Measurements from ENCODE around the gene WDR62. TPM values are rescaled to one million over a fixed set of nuclear protein-coding genes. Genes with fewer than 3 reads are reported as not detected.
"Not testable (repeated sequence)": the region's sequence is repeated elsewhere in the genome, so short reads cannot be mapped to it uniquely, and the experiment has no call there.

The WDR62 gene
- total and polyA plus RNA-seq, 5 experiments from 2014 or later: 0.13 to 2.5 (median 1.1) TPM; not detected in 1

DNA sequence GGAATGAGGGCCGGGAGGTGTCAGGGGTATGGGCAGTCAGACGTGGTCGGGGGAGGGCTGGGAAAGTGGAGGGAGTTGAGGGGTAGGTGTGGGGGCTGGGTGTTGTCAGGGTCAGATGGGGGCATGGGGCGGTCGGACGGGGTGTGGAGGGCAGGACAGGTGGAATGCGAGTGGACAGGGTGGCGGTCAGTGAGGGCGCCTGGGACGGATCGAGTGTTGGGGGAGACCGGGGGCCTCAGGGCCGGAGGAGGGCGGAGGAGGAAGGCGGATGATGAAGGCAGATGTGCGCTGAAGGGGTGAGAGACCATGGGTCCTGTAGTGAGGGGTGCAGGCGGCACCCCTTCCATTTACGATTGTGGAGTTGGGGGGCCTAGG is 66.3 kb downstream of the WDR62 start:
- peaks cover 0 to 73% (median 14%) of the 10 kb centered on the region in 3 donors for H3K36me3 Mint-ChIP-seq
- H3K27ac Mint-ChIP-seq: no peak overlapping the region
- H3K4me1 Mint-ChIP-seq: peaks cover 12 to 34% (median 25%) of the 10 kb centered on the region in 4 donors
- DNase-seq (no peak), ATAC-seq (no peak)
- no peaks in the 10 kb centered on the region for H3K27me3 Mint-ChIP-seq
- H3K9me3 Mint-ChIP-seq: no peaks in the 10 kb centered on the region
- H3K4me3 Mint-ChIP-seq: no peak overlapping the region
- POLR2A ChIA-PET: interaction anchor here (0.6 kb wide), 1 partner anchor 22 kb away, joined by 3 read pairs; no protein-coding TSS in a partner anchor

DNA sequence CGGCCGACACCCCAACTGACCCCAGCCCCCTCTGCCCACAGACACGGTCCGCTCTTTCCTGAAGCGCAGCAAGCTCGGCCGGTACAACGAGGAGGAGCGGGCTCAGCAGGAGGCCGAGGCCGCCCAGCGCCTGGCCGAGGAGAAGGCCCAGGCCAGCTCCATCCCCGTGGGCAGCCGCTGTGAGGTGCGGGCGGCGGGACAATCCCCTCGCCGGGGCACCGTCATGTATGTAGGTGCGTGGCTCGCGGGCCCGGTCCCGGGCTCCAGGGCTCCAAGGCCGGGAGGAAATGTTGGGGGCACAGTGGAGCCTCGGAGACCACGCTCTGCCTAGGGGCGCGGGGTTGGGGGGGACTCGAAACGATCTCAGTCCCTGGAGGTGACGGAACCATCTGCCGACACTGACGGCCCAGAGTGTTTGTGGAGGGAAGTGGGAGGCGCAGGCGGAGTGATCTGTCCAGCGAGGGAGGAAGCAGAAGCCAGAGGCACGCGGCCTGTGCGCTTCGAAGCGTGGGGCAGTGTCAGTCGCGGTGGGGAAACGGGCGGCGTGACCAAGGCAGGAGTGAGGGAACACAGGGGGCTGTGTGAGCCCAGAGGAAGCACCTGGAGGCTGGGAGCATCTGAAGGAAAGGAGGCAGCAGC is 66.9 kb downstream of the WDR62 start:
- ATAC-seq (no peak), DNase-seq (no peak)
- Mint-ChIP-seq H3K27ac (no peak overlapping the region), H3K4me1 (peaks cover 7 to 28% (median 19%) of the 10 kb centered on the region in 4 donors), H3K4me3 (no peak overlapping the region), H3K27me3 (no peaks in the 10 kb centered on the region), H3K36me3 (peaks cover 0 to 74% (median 14%) of the 10 kb centered on the region in 3 donors), H3K9me3 (no peaks in the 10 kb centered on the region)
- POLR2A ChIA-PET: no interaction called here

DNA sequence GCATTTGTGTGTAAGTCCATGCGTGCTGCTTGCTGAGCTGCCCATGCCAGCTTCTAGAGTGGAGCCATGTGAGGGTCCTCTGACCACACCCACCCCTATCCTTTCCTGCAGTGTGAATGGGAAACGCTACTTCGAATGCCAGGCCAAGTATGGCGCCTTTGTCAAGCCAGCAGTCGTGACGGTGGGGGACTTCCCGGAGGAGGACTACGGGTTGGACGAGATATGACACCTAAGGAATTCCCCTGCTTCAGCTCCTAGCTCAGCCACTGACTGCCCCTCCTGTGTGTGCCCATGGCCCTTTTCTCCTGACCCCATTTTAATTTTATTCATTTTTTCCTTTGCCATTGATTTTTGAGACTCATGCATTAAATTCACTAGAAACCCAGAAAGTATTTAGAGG is 70.9 kb downstream of the WDR62 start:
- DNase-seq (no peak), ATAC-seq (no peak)
- no peak overlapping the region for H3K4me3 Mint-ChIP-seq
- peak overlapping the region in 3 of 10 donors; percentile 8 to 78 (median 57) for H3K27ac Mint-ChIP-seq
- no peaks in the 10 kb centered on the region for H3K9me3 Mint-ChIP-seq
- POLR2A ChIA-PET: interaction anchor here (1.3 to 5.1 kb wide), 2 partner anchors 11 to 15 kb away, joined by 4 to 42 read pairs; partner anchors contain the start of genes CAPNS1, POLR2I and TBCB
- H3K4me1 Mint-ChIP-seq: peaks cover 2 to 19% (median 14%) of the 10 kb centered on the region in 4 donors
- H3K27me3 Mint-ChIP-seq: no peaks in the 10 kb centered on the region
- H3K36me3 Mint-ChIP-seq: peaks cover 0 to 47% (median 5%) of the 10 kb centered on the region in 3 donors

DNA sequence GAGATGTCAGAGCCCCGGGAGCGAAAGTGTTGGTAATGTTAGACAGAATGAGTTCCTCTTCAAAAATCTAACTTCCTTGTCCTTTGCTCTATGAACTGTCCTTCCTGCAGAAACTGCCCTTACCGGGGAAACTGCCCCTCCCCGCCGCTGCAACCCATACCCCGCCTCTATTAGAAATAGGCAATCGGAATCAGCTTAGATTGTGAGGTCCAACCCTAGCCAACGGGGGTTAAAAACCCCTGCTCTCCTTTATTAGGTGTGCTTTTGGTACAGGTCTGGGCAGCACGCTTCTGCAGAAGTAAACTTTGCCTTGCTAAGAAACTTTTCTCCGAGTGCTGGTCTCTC is 73.7 kb downstream of the WDR62 start:
- H3K4me3 Mint-ChIP-seq: peak overlapping the region; percentile 83 to 93 (median 90)
- peaks cover 0 to 28% (median 0%) of the 10 kb centered on the region in 3 donors for H3K36me3 Mint-ChIP-seq
- H3K27me3 Mint-ChIP-seq: no peaks in the 10 kb centered on the region
- DNase-seq: no peak
- peak overlapping the region; percentile 60 to 95 (median 91) for H3K27ac Mint-ChIP-seq
- POLR2A ChIA-PET: interaction anchor here (0.7 to 5.1 kb wide), 9 partner anchors 12 to 380 kb away, joined by 3 to 42 read pairs (median 4); partner anchors contain the start of genes CAPNS1, LIN37, POLR2I and TBCB
- ATAC-seq: peak in 1 of 2 donors; percentile 18
- H3K4me1 Mint-ChIP-seq: peaks cover 2 to 41% (median 16%) of the 10 kb centered on the region in 4 donors
- no peaks in the 10 kb centered on the region for H3K9me3 Mint-ChIP-seq

DNA sequence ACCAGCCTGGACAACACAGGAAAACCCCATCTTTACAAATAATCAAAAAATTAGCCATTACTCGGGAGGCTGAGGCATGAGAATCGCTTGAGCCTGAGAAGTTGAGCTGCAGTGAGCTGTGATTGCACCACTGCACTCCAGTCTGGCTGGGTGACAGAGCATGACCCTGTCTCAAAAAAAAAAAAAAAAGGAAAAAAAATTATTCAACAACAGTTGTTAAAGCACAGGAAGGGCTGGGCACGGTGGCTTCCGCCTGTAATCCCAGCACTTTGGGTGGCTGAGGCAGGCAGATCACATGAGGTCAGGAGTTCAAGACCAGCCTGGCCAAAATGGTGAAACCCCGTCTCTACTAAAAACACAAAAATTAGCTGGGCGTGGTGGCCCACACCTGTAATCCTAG is 76.5 kb downstream of the WDR62 start:
- H3K27me3 Mint-ChIP-seq, DNase-seq, POLR2A ChIA-PET, H3K9me3 Mint-ChIP-seq, ATAC-seq, H3K36me3 Mint-ChIP-seq: not testable (repeated sequence)
- Mint-ChIP-seq H3K27ac (peak overlapping the region in 2 of 10 donors; percentile 36 to 69), H3K4me1 (peaks cover 2 to 44% (median 16%) of the 10 kb centered on the region in 4 donors), H3K4me3 (peak overlapping the region in 1 of 10 donors; percentile 24)

DNA sequence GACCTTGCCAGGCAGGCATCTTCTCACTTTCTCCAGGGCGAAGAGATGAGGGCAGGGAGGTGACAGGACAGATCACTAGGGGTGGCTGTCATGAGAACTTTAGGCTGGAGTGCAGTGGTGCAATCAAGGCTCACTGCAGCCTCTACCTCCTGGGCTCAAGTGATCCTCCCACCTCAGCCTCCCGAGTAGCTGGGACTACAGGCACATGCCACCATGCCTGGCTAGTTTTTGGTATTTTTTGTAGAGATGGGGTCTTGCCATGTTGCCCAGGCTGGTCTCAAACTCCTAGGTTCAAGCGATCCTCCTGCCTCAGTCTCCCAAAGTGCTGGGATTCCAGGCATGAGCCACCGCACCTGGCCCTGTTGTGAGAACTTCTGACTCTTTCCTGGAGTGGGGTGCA is 80.2 kb downstream of the WDR62 start:
- H3K4me1 Mint-ChIP-seq: peaks cover 0 to 37% (median 4%) of the 10 kb centered on the region in 4 donors
- H3K27me3 Mint-ChIP-seq, H3K36me3 Mint-ChIP-seq, DNase-seq, POLR2A ChIA-PET, ATAC-seq, H3K4me3 Mint-ChIP-seq, H3K27ac Mint-ChIP-seq, H3K9me3 Mint-ChIP-seq: not testable (repeated sequence)

DNA sequence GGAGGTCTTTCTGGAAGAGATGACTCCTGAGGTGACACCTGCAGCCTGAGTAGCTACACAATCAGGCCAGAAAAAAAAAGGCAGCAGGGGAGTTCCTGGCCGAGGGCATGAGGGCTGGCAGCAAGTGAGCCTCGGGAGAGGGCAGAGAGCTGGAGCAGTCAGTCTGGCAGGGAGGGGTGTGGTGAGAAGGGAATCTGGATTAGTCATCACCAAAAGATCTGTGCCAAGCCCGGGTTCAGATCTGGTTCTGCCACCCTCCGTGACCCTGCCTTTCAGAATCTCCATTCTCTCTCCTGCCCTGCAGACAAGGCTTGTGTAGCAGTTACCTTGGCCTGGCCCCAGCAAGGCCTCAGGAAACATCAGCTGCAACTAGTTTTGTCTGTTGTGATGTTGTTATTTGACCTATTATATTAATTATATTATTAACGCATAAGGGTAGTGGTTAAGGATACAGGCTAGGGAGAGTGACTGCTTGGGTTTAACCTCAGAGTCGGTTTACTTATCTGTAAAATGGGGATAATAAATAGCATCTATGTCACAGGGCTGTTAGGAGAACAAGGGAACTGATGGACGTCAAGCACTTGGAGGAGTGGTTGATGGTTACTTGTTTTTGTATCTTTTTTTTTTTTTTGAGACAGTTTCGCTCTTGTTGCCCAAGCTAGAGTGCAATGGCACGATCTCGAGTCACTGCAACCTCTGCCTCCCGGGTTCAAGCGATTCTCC is 82.4 kb downstream of the WDR62 start:
- ATAC-seq (no peak), DNase-seq (no peak)
- Mint-ChIP-seq H3K4me1 (peaks cover 10 to 32% (median 16%) of the 10 kb centered on the region in 4 donors), H3K4me3 (no peak overlapping the region), H3K27ac (peak overlapping the region in 3 of 10 donors; percentile 1 to 23 (median 7)), H3K36me3 (peaks cover 0 to 10% (median 5%) of the 10 kb centered on the region in 3 donors), H3K27me3 (no peaks in the 10 kb centered on the region), H3K9me3 (peaks cover 0 to 2% (median 0%) of the 10 kb centered on the region in 9 donors)
- POLR2A ChIA-PET: interaction anchor here (1.0 to 2.1 kb wide), 3 partner anchors 13 to 206 kb away, joined by 3 to 5 read pairs (median 4); partner anchors contain the start of gene TBCB

DNA sequence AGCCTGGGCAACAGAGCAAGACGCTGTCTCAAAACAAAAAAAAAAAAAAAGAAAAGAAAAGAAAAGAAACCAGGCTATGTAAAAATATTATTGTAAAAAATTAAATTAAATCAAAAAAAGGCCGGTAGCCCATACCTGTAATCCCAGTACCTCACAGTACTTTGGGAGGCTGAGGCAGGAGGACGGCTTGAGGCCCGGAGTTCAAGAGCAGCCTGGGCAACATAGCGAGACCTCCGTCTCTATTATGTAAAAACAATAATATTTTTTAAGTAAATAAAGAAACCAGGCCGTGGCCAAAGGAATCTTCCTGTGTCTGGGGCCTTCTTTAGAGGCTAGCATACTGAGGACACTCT is 84.4 kb downstream of the WDR62 start:
- no peak for ATAC-seq
- no peaks in the 10 kb centered on the region for H3K27me3 Mint-ChIP-seq
- peaks cover 12 to 22% (median 19%) of the 10 kb centered on the region in 4 donors for H3K4me1 Mint-ChIP-seq
- H3K4me3 Mint-ChIP-seq: peak overlapping the region; percentile 92 to 96 (median 95)
- peak overlapping the region; percentile 82 to 97 (median 95) for H3K27ac Mint-ChIP-seq
- POLR2A ChIA-PET: interaction anchor here (0.7 to 2.2 kb wide), 7 partner anchors 9 to 389 kb away, joined by 3 to 23 read pairs (median 4); partner anchors contain the start of genes POLR2I, TBCB, THAP8 and ZNF146
- DNase-seq: no peak
- H3K9me3 Mint-ChIP-seq: peaks cover 0 to 2% (median 0%) of the 10 kb centered on the region in 9 donors
- H3K36me3 Mint-ChIP-seq: peaks cover 0 to 23% (median 12%) of the 10 kb centered on the region in 3 donors

DNA sequence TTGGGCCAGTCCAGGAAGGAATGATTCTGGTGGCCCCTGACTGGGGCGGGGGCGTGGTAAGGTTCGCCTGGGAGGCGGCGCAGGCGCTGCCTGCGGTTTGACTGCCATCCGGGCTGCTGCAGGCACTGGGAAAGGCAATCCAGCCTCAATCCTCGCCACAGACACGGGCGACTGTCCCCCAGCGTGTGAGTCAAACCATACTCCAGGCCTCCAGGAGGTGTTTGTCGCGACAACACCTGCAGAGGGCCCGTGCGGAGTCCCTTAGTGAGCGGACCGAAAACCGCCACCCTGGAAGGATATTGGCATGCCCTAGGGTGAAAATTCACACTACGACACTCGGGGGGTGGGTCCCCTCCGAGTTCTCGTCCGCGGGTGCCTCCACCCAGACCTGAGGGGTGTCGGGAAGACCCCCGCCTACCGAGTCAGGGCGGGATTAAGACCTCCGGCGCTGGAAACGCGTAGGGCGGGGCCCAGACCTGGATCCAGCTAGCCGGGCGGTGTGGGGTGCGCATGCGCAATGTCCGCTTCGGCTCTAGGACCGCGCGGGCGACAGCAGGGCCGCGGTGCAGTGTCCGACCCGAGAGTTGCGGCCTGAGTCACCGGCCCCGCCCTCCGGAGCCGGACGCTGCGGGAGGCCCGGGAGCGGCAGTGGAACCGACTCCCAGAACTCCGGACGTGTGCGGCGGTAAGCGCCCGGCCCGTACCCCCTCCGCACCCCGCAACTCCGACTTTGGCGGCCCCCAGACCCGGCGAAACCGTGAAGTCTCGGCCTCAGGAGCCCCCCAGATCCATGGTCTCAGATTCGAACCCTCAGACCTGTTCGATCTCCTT is 85.0 kb downstream of the WDR62 start, which contains the start of gene CAPNS1:
Gene CAPNS1 (plus strand): TSS at position 594 of the 831 bp plus-strand sequence. CDS start 946 bp downstream, outside the sequence.
- H3K27ac Mint-ChIP-seq: peak within 1 kb of the TSS; percentile 82 to 97 (median 95)
- peak within 1 kb of the TSS; percentile 92 to 96 (median 95) for H3K4me3 Mint-ChIP-seq
- DNase-seq (peak; percentile 86 to 95 (median 90)), ATAC-seq (peak; percentile 67 to 70)
- peaks cover 0 to 26% (median 12%) of the 10 kb centered on the region in 3 donors for H3K36me3 Mint-ChIP-seq
- H3K9me3 Mint-ChIP-seq: peaks cover 0 to 2% (median 0%) of the 10 kb centered on the region in 9 donors
- POLR2A ChIA-PET: interaction anchor here (0.7 to 2.2 kb wide), 7 partner anchors 12 to 388 kb away, joined by 3 to 23 read pairs (median 4); partner anchors contain the start of genes POLR2I, TBCB, THAP8 and ZNF146
- no peaks in the 10 kb centered on the region for H3K27me3 Mint-ChIP-seq
- H3K4me1 Mint-ChIP-seq: peaks cover 12 to 22% (median 19%) of the 10 kb centered on the region in 4 donors

DNA sequence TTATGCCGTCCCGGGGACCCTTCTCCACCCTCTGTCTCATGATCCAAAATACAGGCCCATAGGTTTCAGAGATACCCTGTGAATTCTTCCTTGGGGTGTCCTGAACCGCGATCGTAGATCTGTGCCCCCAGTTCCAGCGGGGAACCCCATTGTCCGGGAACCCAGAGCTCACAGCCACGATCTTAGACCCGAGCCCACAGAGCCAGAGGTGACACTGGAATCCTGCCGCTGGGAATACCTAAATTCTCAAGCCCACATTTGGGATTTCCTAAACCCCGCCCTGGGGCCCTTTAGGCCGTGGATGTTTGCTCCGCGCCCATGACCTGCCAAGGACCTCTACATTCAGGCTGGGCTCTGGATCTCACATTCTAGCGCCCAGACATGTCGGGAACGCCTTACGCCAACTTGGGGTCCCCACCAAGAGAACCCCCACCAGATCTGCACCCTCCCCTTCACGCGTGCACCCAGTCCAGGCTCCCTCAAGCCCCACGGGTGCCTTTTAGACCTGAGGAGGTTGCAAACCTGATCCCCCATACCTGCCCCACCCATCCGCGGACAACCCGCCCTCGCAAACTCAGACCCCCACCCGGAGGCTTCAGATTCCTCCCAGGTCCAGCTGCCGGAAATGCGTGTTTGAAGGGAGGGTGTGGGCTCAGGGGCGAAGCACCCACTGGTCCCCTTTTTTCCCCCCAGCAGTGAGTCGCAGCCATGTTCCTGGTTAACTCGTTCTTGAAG is 85.8 kb downstream of the WDR62 start:
- H3K27me3 Mint-ChIP-seq: no peaks in the 10 kb centered on the region
- H3K4me1 Mint-ChIP-seq: peaks cover 12 to 22% (median 19%) of the 10 kb centered on the region in 4 donors
- POLR2A ChIA-PET: interaction anchor here (0.6 to 2.2 kb wide), 9 partner anchors 12 to 476 kb away, joined by 3 to 23 read pairs (median 6); partner anchors contain the start of genes POLR2I, TBCB, THAP8 and ZNF146
- peak; percentile 27 to 35 for ATAC-seq
- peaks cover 0 to 34% (median 12%) of the 10 kb centered on the region in 3 donors for H3K36me3 Mint-ChIP-seq
- H3K4me3 Mint-ChIP-seq: peak overlapping the region; percentile 92 to 96 (median 95)
- peak in 5 of 10 donors; percentile 48 to 82 (median 53) for DNase-seq
- peaks cover 0 to 2% (median 0%) of the 10 kb centered on the region in 9 donors for H3K9me3 Mint-ChIP-seq
- H3K27ac Mint-ChIP-seq: peak overlapping the region; percentile 82 to 97 (median 95)

Data from naive thymus-derived CD8-positive, alpha-beta T cell (primary cell).